HepG2 (cell line): ENCODE data around the gene SLC6A12. TPM values are rescaled to one million over a fixed set of nuclear protein-coding genes. Genes with fewer than 3 reads are reported as not detected.

Experiments
- CCAR2 ChIP-seq: fragments of 200-400 bp; formaldehyde crosslinking; optimal IDR thresholded peaks from 2 replicates; pipeline ENCODE3; 2018; ENCODE audit warnings: low read depth, mild to moderate bottlenecking, low read length, moderate library complexity
- CHD4 ChIP-seq: fragments of 200-600 bp; sonication (generic); IDR thresholded peaks from 2 replicates; pipeline ENCODE4 v1.7.0; 2017; ENCODE audit warnings: mild to moderate bottlenecking, low read length, borderline replicate concordance
- CREB1 ChIP-seq, 2 experiments: fragments of 450-650 bp in 1 of 2; IDR thresholded peaks; 2 replicates each; pipeline ENCODE4 v1.6.1; 2016 to 2017; ENCODE audit warnings: control low read depth in 1 of 2, mild to moderate bottlenecking in 1 of 2, missing compliant biosample characterization in 1 of 2, missing genetic modification characterization in 1 of 2
- HNF4G ChIP-seq, 2 experiments: sonication (generic) in 1 of 2; formaldehyde crosslinking in 1 of 2; IDR thresholded peaks; 2 replicates each; pipeline versions ENCODE4 v1.4.0 to v1.6.1; 2011 to 2020; ENCODE audit warnings: borderline replicate concordance in 2 of 2, low read depth in 2 of 2, mild to moderate bottlenecking in 2 of 2, low read length in 1 of 2, missing genetic modification reagents in 1 of 2, moderate library complexity in 1 of 2
- KDM2A ChIP-seq: sonication (generic); formaldehyde crosslinking; IDR thresholded peaks from 2 replicates; pipeline ENCODE4 v1.4.0; 2020; ENCODE audit warnings: low read depth, missing genetic modification reagents, borderline replicate concordance
- NFKB2 ChIP-seq: sonication (generic); formaldehyde crosslinking; IDR thresholded peaks from 2 replicates; pipeline ENCODE4 v1.4.0; 2020; ENCODE audit warnings: missing genetic modification reagents, borderline replicate concordance
- RXRB ChIP-seq: IDR thresholded peaks from 2 replicates; pipeline ENCODE4 v1.6.1; 2016; ENCODE audit warnings: borderline replicate concordance, missing genetic modification reagents, missing compliant biosample characterization
- SALL2 ChIP-seq: sonication (generic); formaldehyde crosslinking; IDR thresholded peaks from 2 replicates; pipeline ENCODE4 v1.8.1; 2023; ENCODE audit warnings: mild to moderate bottlenecking, missing genetic modification reagents, inconsistent platforms
- ZFP36L2 ChIP-seq: sonication (generic); formaldehyde crosslinking; IDR thresholded peaks from 2 replicates; pipeline ENCODE4 v1.4.0; 2020; ENCODE audit warnings: missing genetic modification reagents
- ZNF12 ChIP-seq: sonication (generic); formaldehyde crosslinking; IDR thresholded peaks from 2 replicates; pipeline ENCODE4 v1.5.0; 2020; ENCODE audit warnings: missing genetic modification reagents
- ZNF30 ChIP-seq: sonication (generic); formaldehyde crosslinking; IDR thresholded peaks from 2 replicates; pipeline ENCODE4 v1.5.0; 2020; ENCODE audit warnings: mild to moderate bottlenecking, missing genetic modification reagents
- ZNF326 ChIP-seq: sonication (generic); formaldehyde crosslinking; IDR thresholded peaks from 2 replicates; pipeline ENCODE4 v1.4.0; 2020; ENCODE audit warnings: missing genetic modification reagents, borderline replicate concordance
- ZNF546 ChIP-seq: sonication (generic); formaldehyde crosslinking; conservative IDR thresholded peaks from 2 replicates; pipeline ENCODE4 v1.8.1; 2023; ENCODE audit warnings: mild to moderate bottlenecking, missing genetic modification reagents
- ZNF644 ChIP-seq: IDR thresholded peaks from 2 replicates; pipeline ENCODE4 v1.6.1; 2016; ENCODE audit warnings: low read depth
- polyA plus RNA-seq, 8 experiments: library from polyadenylated mRNA; depleted of rRNA in 3 of 8; stranded (reverse) in 7 of 8; unstranded in 1 of 8; fragments of >200 nt; fragmentation: Illumina TruSeq in 4 of 8; extraction: Trizol in 4 of 8; gene quantifications; 2 replicates each; pipeline versions ENCODE4 v1.2.1 to v1.2.3, GENCODE V29; 2011 to 2016; ENCODE audit warnings: low read depth in 4 of 8, missing spikeins in 1 of 8, mixed read lengths in 1 of 8; ENCODE audit not compliant: insufficient read depth in 1 of 8
- total RNA-seq, 5 experiments: library from RNA; depleted of rRNA; stranded (reverse); fragments of >200 nt; fragmentation: Illumina TruSeq; extraction: Trizol; gene quantifications; 2 replicates each; pipeline ENCODE4 v1.2.3, GENCODE V29; 2016; ENCODE audit warnings: low read depth in 1 of 5
- TF ChIP-seq, protein P1 (sequence below), 2 experiments: sonication (generic) in 1 of 2; formaldehyde crosslinking in 1 of 2; IDR thresholded peaks; 2 replicates each; pipeline versions ENCODE4 v1.4.0 to v1.6.1; 2018 to 2020; ENCODE audit warnings: missing genetic modification reagents in 2 of 2, borderline replicate concordance in 1 of 2, low read depth in 1 of 2, mild to moderate bottlenecking in 1 of 2, missing biosample characterization in 1 of 2
- TF ChIP-seq, protein P2 (sequence below): sonication (generic); formaldehyde crosslinking; IDR thresholded peaks from 2 replicates; pipeline ENCODE4 v1.5.1; 2020; ENCODE audit warnings: missing genetic modification reagents, mild to moderate bottlenecking, borderline replicate concordance
- TF ChIP-seq, protein P3 (sequence below): sonication (generic); formaldehyde crosslinking; IDR thresholded peaks from 2 replicates; pipeline ENCODE4 v1.4.0; 2020; ENCODE audit warnings: missing genetic modification reagents, borderline replicate concordance

SLC6A12 gene
- total and polyA plus RNA-seq, 2 of the 13 experiments (the other 11 are each of a cell fraction or from before 2014, with no cell fraction given) = 3.7 to 18.8 TPM

DNA sequence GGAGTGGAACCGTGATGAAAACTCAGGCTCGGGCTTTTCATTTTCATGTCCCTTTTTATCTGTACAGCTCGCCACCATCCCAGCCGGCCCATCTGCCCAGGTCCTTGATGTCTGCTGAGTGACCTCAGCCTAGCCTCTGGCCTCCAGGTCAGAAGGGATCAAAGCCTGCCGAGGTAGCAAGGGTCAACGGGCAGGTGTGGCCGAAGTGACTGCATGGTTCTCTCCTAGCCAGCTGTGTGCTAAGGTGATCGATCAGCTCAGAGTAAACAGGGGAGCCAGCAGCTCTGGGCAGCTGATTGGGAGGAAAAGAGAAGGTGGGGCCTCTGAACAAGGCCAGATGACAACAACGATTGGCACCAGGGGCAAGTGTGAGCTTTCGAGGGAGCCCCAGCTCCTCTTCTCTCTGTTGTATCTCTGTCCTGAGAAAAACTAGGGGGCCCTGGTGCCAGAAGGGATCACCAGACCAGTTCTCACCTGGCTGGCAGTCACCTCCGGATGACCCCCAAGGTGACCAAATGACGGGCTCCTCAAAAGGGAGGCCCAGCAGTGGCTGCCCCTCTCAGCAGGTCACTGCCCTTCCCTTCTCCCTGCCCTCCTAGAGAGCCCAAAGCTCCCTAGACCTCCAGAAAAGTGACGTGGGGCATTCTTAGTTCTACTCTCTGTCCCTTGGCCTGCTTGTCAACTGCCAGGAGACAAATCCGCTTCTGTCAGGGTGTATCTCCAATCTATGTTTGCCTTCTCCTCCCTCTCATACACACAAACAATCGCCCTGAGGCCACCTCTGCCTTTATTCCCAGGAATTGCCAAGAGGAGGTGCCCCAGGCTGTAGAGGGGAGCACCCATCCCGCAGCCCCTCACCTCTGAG is 3.4 kb downstream of the SLC6A12 start (continued):
- TF ChIP-seq, protein P1, sequence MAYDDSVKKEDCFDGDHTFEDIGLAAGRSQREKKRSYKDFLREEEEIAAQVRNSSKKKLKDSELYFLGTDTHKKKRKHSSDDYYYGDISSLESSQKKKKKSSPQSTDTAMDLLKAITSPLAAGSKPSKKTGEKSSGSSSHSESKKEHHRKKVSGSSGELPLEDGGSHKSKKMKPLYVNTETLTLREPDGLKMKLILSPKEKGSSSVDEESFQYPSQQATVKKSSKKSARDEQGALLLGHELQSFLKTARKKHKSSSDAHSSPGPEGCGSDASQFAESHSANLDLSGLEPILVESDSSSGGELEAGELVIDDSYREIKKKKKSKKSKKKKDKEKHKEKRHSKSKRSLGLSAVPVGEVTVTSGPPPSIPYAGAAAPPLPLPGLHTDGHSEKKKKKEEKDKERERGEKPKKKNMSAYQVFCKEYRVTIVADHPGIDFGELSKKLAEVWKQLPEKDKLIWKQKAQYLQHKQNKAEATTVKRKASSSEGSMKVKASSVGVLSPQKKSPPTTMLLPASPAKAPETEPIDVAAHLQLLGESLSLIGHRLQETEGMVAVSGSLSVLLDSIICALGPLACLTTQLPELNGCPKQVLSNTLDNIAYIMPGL (CRISPR knock-in tag; IDR thresholded peaks at IDR 0.05; ENCODE audit: borderline replicate concordance in 1 of 2, low read depth in 1 of 2) = peak; percentile 73 to 78; a peak in 3 of 4 replicates
- TF ChIP-seq KDM2A (CRISPR knock-in tag) = peak; percentile 92
- TF ChIP-seq ZNF326 (CRISPR knock-in tag) = no peak
- TF ChIP-seq CHD4 = no peak
- TF ChIP-seq, protein P2, sequence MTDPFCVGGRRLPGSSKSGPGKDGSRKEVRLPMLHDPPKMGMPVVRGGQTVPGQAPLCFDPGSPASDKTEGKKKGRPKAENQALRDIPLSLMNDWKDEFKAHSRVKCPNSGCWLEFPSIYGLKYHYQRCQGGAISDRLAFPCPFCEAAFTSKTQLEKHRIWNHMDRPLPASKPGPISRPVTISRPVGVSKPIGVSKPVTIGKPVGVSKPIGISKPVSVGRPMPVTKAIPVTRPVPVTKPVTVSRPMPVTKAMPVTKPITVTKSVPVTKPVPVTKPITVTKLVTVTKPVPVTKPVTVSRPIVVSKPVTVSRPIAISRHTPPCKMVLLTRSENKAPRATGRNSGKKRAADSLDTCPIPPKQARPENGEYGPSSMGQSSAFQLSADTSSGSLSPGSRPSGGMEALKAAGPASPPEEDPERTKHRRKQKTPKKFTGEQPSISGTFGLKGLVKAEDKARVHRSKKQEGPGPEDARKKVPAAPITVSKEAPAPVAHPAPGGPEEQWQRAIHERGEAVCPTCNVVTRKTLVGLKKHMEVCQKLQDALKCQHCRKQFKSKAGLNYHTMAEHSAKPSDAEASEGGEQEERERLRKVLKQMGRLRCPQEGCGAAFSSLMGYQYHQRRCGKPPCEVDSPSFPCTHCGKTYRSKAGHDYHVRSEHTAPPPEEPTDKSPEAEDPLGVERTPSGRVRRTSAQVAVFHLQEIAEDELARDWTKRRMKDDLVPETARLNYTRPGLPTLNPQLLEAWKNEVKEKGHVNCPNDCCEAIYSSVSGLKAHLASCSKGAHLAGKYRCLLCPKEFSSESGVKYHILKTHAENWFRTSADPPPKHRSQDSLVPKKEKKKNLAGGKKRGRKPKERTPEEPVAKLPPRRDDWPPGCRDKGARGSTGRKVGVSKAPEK = peak; percentile 80; the same call in 1 of the 2 replicates
- peak; percentile 77; the same call in 1 of the 2 replicates for TF ChIP-seq ZNF546 (CRISPR knock-in tag)
- peak; percentile 99 for TF ChIP-seq HNF4G (IDR thresholded peaks at IDR 0.05; ENCODE audit: borderline replicate concordance, low read depth, low read length)
- peak; percentile 96 for TF ChIP-seq HNF4G (CRISPR knock-in tag; IDR thresholded peaks at IDR 0.05; ENCODE audit: borderline replicate concordance, low read depth)
- peak; percentile 76; the same call in 1 of the 2 replicates for TF ChIP-seq NFKB2
- TF ChIP-seq CCAR2 = peak; percentile 95
- TF ChIP-seq SALL2 (CRISPR knock-in tag) = peak; percentile 82; the same call in 1 of the 2 replicates
- TF ChIP-seq RXRB (CRISPR knock-in tag) = peak; percentile 100
- peak; percentile 45 for TF ChIP-seq CREB1 (IDR thresholded peaks at IDR 0.05)
- peak; percentile 84 for TF ChIP-seq CREB1 (CRISPR knock-in tag; IDR thresholded peaks at IDR 0.05)
- TF ChIP-seq ZNF644 (CRISPR knock-in tag) = 0 out of 2 replicates have a peak, but pooled peaks have one; percentile 55
- TF ChIP-seq ZFP36L2 (CRISPR knock-in tag) = no peak
- TF ChIP-seq ZNF30 = no peak
- TF ChIP-seq, protein P3, sequence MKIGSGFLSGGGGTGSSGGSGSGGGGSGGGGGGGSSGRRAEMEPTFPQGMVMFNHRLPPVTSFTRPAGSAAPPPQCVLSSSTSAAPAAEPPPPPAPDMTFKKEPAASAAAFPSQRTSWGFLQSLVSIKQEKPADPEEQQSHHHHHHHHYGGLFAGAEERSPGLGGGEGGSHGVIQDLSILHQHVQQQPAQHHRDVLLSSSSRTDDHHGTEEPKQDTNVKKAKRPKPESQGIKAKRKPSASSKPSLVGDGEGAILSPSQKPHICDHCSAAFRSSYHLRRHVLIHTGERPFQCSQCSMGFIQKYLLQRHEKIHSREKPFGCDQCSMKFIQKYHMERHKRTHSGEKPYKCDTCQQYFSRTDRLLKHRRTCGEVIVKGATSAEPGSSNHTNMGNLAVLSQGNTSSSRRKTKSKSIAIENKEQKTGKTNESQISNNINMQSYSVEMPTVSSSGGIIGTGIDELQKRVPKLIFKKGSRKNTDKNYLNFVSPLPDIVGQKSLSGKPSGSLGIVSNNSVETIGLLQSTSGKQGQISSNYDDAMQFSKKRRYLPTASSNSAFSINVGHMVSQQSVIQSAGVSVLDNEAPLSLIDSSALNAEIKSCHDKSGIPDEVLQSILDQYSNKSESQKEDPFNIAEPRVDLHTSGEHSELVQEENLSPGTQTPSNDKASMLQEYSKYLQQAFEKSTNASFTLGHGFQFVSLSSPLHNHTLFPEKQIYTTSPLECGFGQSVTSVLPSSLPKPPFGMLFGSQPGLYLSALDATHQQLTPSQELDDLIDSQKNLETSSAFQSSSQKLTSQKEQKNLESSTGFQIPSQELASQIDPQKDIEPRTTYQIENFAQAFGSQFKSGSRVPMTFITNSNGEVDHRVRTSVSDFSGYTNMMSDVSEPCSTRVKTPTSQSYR (CRISPR knock-in tag) = peak; percentile 91; the same call in 1 of the 2 replicates
- peak; percentile 71; the same call in 1 of the 2 replicates for TF ChIP-seq ZNF12
